Measurements from ENCODE around the gene PKN3.

The PKN3 gene

GRCh38 chr9:128731691-128732090, 29.4 kb downstream of the PKN3 start:
- no peaks in the 10 kb centered on the region for H3K27me3 ChIP-seq (replicated peaks; ENCODE audit: control insufficient read depth, insufficient read depth, low read length)
- DNase-seq (ENCODE audit: low read depth), result no peak
- H3K36me3 ChIP-seq (ENCODE audit: control insufficient read depth, insufficient read depth, low read length, severe bottlenecking), result peaks cover 24% of the 10 kb centered on the region
- no peaks in the 10 kb centered on the region for H3K4me1 ChIP-seq (ENCODE audit: control insufficient read depth, insufficient read depth, low read length)
- H3K9ac ChIP-seq (ENCODE audit: low read length), result no peak overlapping the region
- no peaks in the 10 kb centered on the region for H3K9me3 ChIP-seq (ENCODE audit: control insufficient read depth, low read length)
- no peak overlapping the region for H3K4me3 ChIP-seq (ENCODE audit: low read length)

GRCh38 chr9:128732576-128732975, 30.3 kb downstream of the PKN3 start:
- Histone ChIP-seq H3K36me3 (ENCODE audit: control insufficient read depth, insufficient read depth, low read length, severe bottlenecking) (peaks cover 28% of the 10 kb centered on the region), H3K4me1 (ENCODE audit: control insufficient read depth, insufficient read depth, low read length) (no peaks in the 10 kb centered on the region), H3K4me3 (ENCODE audit: low read length) (no peak overlapping the region), H3K9ac (ENCODE audit: low read length) (no peak overlapping the region), H3K27me3 (replicated peaks; ENCODE audit: control insufficient read depth, insufficient read depth, low read length) (no peaks in the 10 kb centered on the region), H3K9me3 (ENCODE audit: control insufficient read depth, low read length) (no peaks in the 10 kb centered on the region)
- no peak for DNase-seq (ENCODE audit: low read depth)

- Histone ChIP-seq H3K9ac (ENCODE audit: low read length) (peak overlapping the region; percentile 68), H3K4me3 (ENCODE audit: low read length) (no peak overlapping the region), H3K27me3 (replicated peaks; ENCODE audit: control insufficient read depth, insufficient read depth, low read length) (no peaks in the 10 kb centered on the region), H3K4me1 (ENCODE audit: control insufficient read depth, insufficient read depth, low read length) (no peaks in the 10 kb centered on the region), H3K9me3 (ENCODE audit: control insufficient read depth, low read length) (no peaks in the 10 kb centered on the region), H3K36me3 (ENCODE audit: control insufficient read depth, insufficient read depth, low read length, severe bottlenecking) (peaks cover 28% of the 10 kb centered on the region)
- DNase-seq (ENCODE audit: low read depth), result peak; percentile 81
These were observed 31.0 kb downstream of the PKN3 start for GRCh38 chr9:128733256-128733655.

- H3K9ac ChIP-seq (ENCODE audit: low read length), result no peak overlapping the region
- no peaks in the 10 kb centered on the region for H3K9me3 ChIP-seq (ENCODE audit: control insufficient read depth, low read length)
- H3K36me3 ChIP-seq (ENCODE audit: control insufficient read depth, insufficient read depth, low read length, severe bottlenecking), result peaks cover 34% of the 10 kb centered on the region
- no peak for DNase-seq (ENCODE audit: low read depth)
- H3K4me3 ChIP-seq (ENCODE audit: low read length), result no peak overlapping the region
- no peaks in the 10 kb centered on the region for H3K4me1 ChIP-seq (ENCODE audit: control insufficient read depth, insufficient read depth, low read length)
- H3K27me3 ChIP-seq (replicated peaks; ENCODE audit: control insufficient read depth, insufficient read depth, low read length), result no peaks in the 10 kb centered on the region
These were observed 33.1 kb downstream of the PKN3 start for GRCh38 chr9:128735373-128735772.

GRCh38 chr9:128742401-128742800, 40.1 kb downstream of the PKN3 start:
- no peaks in the 10 kb centered on the region for H3K4me1 ChIP-seq (ENCODE audit: control insufficient read depth, insufficient read depth, low read length)
- no peak overlapping the region for H3K4me3 ChIP-seq (ENCODE audit: low read length)
- H3K9me3 ChIP-seq (ENCODE audit: control insufficient read depth, low read length), result no peaks in the 10 kb centered on the region
- no peaks in the 10 kb centered on the region for H3K27me3 ChIP-seq (replicated peaks; ENCODE audit: control insufficient read depth, insufficient read depth, low read length)
- peaks cover 14% of the 10 kb centered on the region for H3K36me3 ChIP-seq (ENCODE audit: control insufficient read depth, insufficient read depth, low read length, severe bottlenecking)
- no peak overlapping the region for H3K9ac ChIP-seq (ENCODE audit: low read length)
- no peak for DNase-seq (ENCODE audit: low read depth)

- no peak overlapping the region for H3K9ac ChIP-seq (ENCODE audit: low read length)
- H3K4me3 ChIP-seq (ENCODE audit: low read length), result no peak overlapping the region
- no peaks in the 10 kb centered on the region for H3K27me3 ChIP-seq (replicated peaks; ENCODE audit: control insufficient read depth, insufficient read depth, low read length)
- H3K9me3 ChIP-seq (ENCODE audit: control insufficient read depth, low read length), result no peaks in the 10 kb centered on the region
- no peak for DNase-seq (ENCODE audit: low read depth)
- H3K36me3 ChIP-seq (ENCODE audit: control insufficient read depth, insufficient read depth, low read length, severe bottlenecking), result peaks cover 14% of the 10 kb centered on the region
- H3K4me1 ChIP-seq (ENCODE audit: control insufficient read depth, insufficient read depth, low read length), result no peaks in the 10 kb centered on the region
These were observed 41.1 kb downstream of the PKN3 start for GRCh38 chr9:128743421-128743820.

GRCh38 chr9:128747241-128747640, 44.9 kb downstream of the PKN3 start:
- DNase-seq (ENCODE audit: low read depth), result no peak
- H3K36me3 ChIP-seq (ENCODE audit: control insufficient read depth, insufficient read depth, low read length, severe bottlenecking), result peaks cover 23% of the 10 kb centered on the region
- H3K9ac ChIP-seq (ENCODE audit: low read length), result no peak overlapping the region
- H3K9me3 ChIP-seq (ENCODE audit: control insufficient read depth, low read length), result no peaks in the 10 kb centered on the region
- H3K4me1 ChIP-seq (ENCODE audit: control insufficient read depth, insufficient read depth, low read length), result no peaks in the 10 kb centered on the region
- no peaks in the 10 kb centered on the region for H3K27me3 ChIP-seq (replicated peaks; ENCODE audit: control insufficient read depth, insufficient read depth, low read length)
- H3K4me3 ChIP-seq (ENCODE audit: low read length), result no peak overlapping the region

GRCh38 chr9:128750926-128751595, 48.8 kb downstream of the PKN3 start:
- H3K9ac ChIP-seq (ENCODE audit: low read length), result no peak overlapping the region
- no peak for DNase-seq (ENCODE audit: low read depth)

GRCh38 chr9:128753627-128754026, 51.3 kb downstream of the PKN3 start:
- peaks cover 42% of the 10 kb centered on the region for H3K36me3 ChIP-seq (ENCODE audit: control insufficient read depth, insufficient read depth, low read length, severe bottlenecking)
- H3K9ac ChIP-seq (ENCODE audit: low read length), result no peak overlapping the region
- peaks cover 15% of the 10 kb centered on the region for H3K4me1 ChIP-seq (ENCODE audit: control insufficient read depth, insufficient read depth, low read length)
- no peak for DNase-seq (ENCODE audit: low read depth)
- H3K9me3 ChIP-seq (ENCODE audit: control insufficient read depth, low read length), result no peaks in the 10 kb centered on the region
- no peak overlapping the region for H3K4me3 ChIP-seq (ENCODE audit: low read length)
- H3K27me3 ChIP-seq (replicated peaks; ENCODE audit: control insufficient read depth, insufficient read depth, low read length), result no peaks in the 10 kb centered on the region

More at GRCh38 chr9:128750926-128751595, 48.8 kb downstream of the PKN3 start:
- no peak overlapping the region for H3K4me3 ChIP-seq (ENCODE audit: low read length)
- no peaks in the 10 kb centered on the region for H3K9me3 ChIP-seq (ENCODE audit: control insufficient read depth, low read length)
- peaks cover 15% of the 10 kb centered on the region for H3K4me1 ChIP-seq (ENCODE audit: control insufficient read depth, insufficient read depth, low read length)
- no peaks in the 10 kb centered on the region for H3K27me3 ChIP-seq (replicated peaks; ENCODE audit: control insufficient read depth, insufficient read depth, low read length)
- peaks cover 42% of the 10 kb centered on the region for H3K36me3 ChIP-seq (ENCODE audit: control insufficient read depth, insufficient read depth, low read length, severe bottlenecking)

- peaks cover 16% of the 10 kb centered on the region for H3K36me3 ChIP-seq (ENCODE audit: control insufficient read depth, insufficient read depth, low read length, severe bottlenecking)
- H3K9me3 ChIP-seq (ENCODE audit: control insufficient read depth, low read length), result no peaks in the 10 kb centered on the region
- DNase-seq (ENCODE audit: low read depth), result no peak
- peaks cover 15% of the 10 kb centered on the region for H3K4me1 ChIP-seq (ENCODE audit: control insufficient read depth, insufficient read depth, low read length)
- H3K9ac ChIP-seq (ENCODE audit: low read length), result no peak overlapping the region
- H3K4me3 ChIP-seq (ENCODE audit: low read length), result no peak overlapping the region
- H3K27me3 ChIP-seq (replicated peaks; ENCODE audit: control insufficient read depth, insufficient read depth, low read length), result no peaks in the 10 kb centered on the region
These were observed 55.3 kb downstream of the PKN3 start for GRCh38 chr9:128757602-128758001.

- Histone ChIP-seq H3K4me3 (ENCODE audit: low read length) (no peak overlapping the region), H3K9me3 (ENCODE audit: control insufficient read depth, low read length) (no peaks in the 10 kb centered on the region), H3K4me1 (ENCODE audit: control insufficient read depth, insufficient read depth, low read length) (peaks cover 3% of the 10 kb centered on the region), H3K27me3 (replicated peaks; ENCODE audit: control insufficient read depth, insufficient read depth, low read length) (no peaks in the 10 kb centered on the region), H3K9ac (ENCODE audit: low read length) (no peak overlapping the region), H3K36me3 (ENCODE audit: control insufficient read depth, insufficient read depth, low read length, severe bottlenecking) (peaks cover 7% of the 10 kb centered on the region)
- DNase-seq (ENCODE audit: low read depth), result no peak
These were observed 60.6 kb downstream of the PKN3 start for GRCh38 chr9:128762671-128763449.

All from adipocyte (in vitro differentiated cells).